GM13977 (cell line): Measurements from ENCODE around the gene OR2F2.

Source experiments
- DNase-seq: peaks from one replicate; pipeline ENCODE4 v3.0.0; 2012; ENCODE audit warnings: low spot score
- in situ Hi-C: fragments of 300-500 bp; cut with MboI; formaldehyde crosslinking; loops from one replicate; pipeline ENCODE4 v1.12.0; 2022; ENCODE audit warnings: low sequenced_read_pairs, low pct_unique_long_range_greater_than_20kb, mixed read lengths, inconsistent platforms; ENCODE audit not compliant: unreplicated experiment
- TF ChIP-seq, protein P1 (sequence below): IDR thresholded peaks from 2 replicates; pipeline ENCODE4 v1.5.1; 2012; ENCODE audit warnings: mild to moderate bottlenecking, control low read depth; ENCODE audit not compliant: insufficient read depth; ENCODE audit errors: extremely low read depth, missing control alignments

OR2F2 gene

DNA sequence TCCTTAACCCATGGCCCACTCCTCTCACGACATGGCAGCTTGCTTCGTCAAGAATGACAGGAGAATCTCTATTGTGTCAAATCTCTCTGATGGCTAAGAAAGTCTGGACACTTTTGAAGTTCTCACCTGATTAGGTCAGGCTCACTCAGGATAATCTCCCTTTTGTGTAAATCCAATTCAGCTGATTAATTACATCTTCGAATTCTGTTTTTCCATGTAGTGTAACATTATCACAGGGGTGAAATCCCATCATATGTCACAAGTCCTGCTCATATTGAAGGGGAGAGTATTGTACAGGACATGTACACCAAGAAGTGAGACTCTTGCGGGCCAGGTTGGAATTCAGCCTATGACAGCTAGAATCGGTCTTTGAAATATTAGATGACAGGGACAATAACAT, 48.9 kb downstream of the OR2F2 start:
- DNase-seq: no peak
- TF ChIP-seq, protein P1, sequence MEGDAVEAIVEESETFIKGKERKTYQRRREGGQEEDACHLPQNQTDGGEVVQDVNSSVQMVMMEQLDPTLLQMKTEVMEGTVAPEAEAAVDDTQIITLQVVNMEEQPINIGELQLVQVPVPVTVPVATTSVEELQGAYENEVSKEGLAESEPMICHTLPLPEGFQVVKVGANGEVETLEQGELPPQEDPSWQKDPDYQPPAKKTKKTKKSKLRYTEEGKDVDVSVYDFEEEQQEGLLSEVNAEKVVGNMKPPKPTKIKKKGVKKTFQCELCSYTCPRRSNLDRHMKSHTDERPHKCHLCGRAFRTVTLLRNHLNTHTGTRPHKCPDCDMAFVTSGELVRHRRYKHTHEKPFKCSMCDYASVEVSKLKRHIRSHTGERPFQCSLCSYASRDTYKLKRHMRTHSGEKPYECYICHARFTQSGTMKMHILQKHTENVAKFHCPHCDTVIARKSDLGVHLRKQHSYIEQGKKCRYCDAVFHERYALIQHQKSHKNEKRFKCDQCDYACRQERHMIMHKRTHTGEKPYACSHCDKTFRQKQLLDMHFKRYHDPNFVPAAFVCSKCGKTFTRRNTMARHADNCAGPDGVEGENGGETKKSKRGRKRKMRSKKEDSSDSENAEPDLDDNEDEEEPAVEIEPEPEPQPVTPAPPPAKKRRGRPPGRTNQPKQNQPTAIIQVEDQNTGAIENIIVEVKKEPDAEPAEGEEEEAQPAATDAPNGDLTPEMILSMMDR: no peak
- in situ Hi-C loops: no loop called here
